Measurements from ENCODE around the gene S100Z. TPM values are rescaled to one million over a fixed set of nuclear protein-coding genes. Genes with fewer than 3 reads are reported as not detected.

S100Z gene
- total and polyA plus RNA-seq, 12 donors = 0.11 to 2.8 (median 0.44) TPM; not detected in 1

GRCh38 chr5:76863001-76863400 lies 13.2 kb downstream of the S100Z start:
- no peaks in the 10 kb centered on the region for H3K36me3 ChIP-seq (replicated peaks in 1 of 2)
- no peak overlapping the region for H3K4me3 ChIP-seq
- DNase-seq = no peak
- H3K9me3 ChIP-seq (replicated peaks in 1 of 3) = no peaks in the 10 kb centered on the region
- no peaks in the 10 kb centered on the region for H3K27me3 ChIP-seq
- no peak for TF ChIP-seq CTCF (IDR thresholded peaks at IDR 0.05)
- TF ChIP-seq POLR2A (IDR thresholded peaks at IDR 0.05) = no peak
- intact Hi-C loops (cut with DNase I) = no loop called here
- no peak overlapping the region for H3K27ac ChIP-seq
- WGBS, 4 donors = 29 to 54% (median 46%) methylated on average over 1 of the region's 1 CpG
- H3K4me1 ChIP-seq (replicated peaks in 1 of 2) = no peaks in the 10 kb centered on the region

GRCh38 chr5:76866503-76866902 lies 16.7 kb downstream of the S100Z start:
- Histone ChIP-seq H3K27ac (no peak overlapping the region), H3K9me3 (replicated peaks in 1 of 3) (no peaks in the 10 kb centered on the region), H3K4me1 (replicated peaks in 1 of 2) (no peaks in the 10 kb centered on the region), H3K36me3 (replicated peaks in 1 of 2) (no peaks in the 10 kb centered on the region), H3K27me3 (no peaks in the 10 kb centered on the region), H3K4me3 (no peak overlapping the region)
- 72 to 81% (median 79%) methylated on average over 2 of the region's 2 CpGs for WGBS, 4 donors
- TF ChIP-seq POLR2A (IDR thresholded peaks at IDR 0.05) (no peak), CTCF (IDR thresholded peaks at IDR 0.05) (no peak)
- no peak for DNase-seq
- intact Hi-C loops (cut with DNase I) = loop anchor here (2.0 to 5.0 kb wide), 2 partner anchors 150 to 151 kb away; no protein-coding TSS in a partner anchor

GRCh38 chr5:76867038-76867437 lies 17.2 kb downstream of the S100Z start:
- Histone ChIP-seq H3K4me1 (replicated peaks in 1 of 2) (no peaks in the 10 kb centered on the region), H3K4me3 (no peak overlapping the region), H3K9me3 (replicated peaks in 1 of 3) (no peaks in the 10 kb centered on the region), H3K27ac (no peak overlapping the region), H3K36me3 (replicated peaks in 1 of 2) (no peaks in the 10 kb centered on the region), H3K27me3 (no peaks in the 10 kb centered on the region)
- no peak for DNase-seq
- no peak for TF ChIP-seq POLR2A (IDR thresholded peaks at IDR 0.05)
- TF ChIP-seq CTCF (IDR thresholded peaks at IDR 0.05) = no peak
- intact Hi-C loops (cut with DNase I) = loop anchor here (2.0 to 5.0 kb wide), 2 partner anchors 150 kb away; no protein-coding TSS in a partner anchor
- WGBS, 4 donors = 70 to 82% (median 75%) methylated on average over 4 of the region's 4 CpGs

GRCh38 chr5:76867827-76868693 lies 18.2 kb downstream of the S100Z start:
- no peaks in the 10 kb centered on the region for H3K27me3 ChIP-seq
- H3K4me3 ChIP-seq = no peak overlapping the region
- TF ChIP-seq POLR2A (IDR thresholded peaks at IDR 0.05) (no peak), CTCF (IDR thresholded peaks at IDR 0.05) (peak; percentile 72 to 89 (median 84))
- no peaks in the 10 kb centered on the region for H3K4me1 ChIP-seq (replicated peaks in 1 of 2)
- no peaks in the 10 kb centered on the region for H3K9me3 ChIP-seq (replicated peaks in 1 of 3)
- WGBS, 4 donors = 63 to 67% (median 65%) methylated on average over 8 of the region's 8 CpGs
- DNase-seq = peak; percentile 51 to 88 (median 68)
- intact Hi-C loops (cut with DNase I) = loop anchor here (2.0 to 5.0 kb wide), 2 partner anchors 149 kb away; no protein-coding TSS in a partner anchor
- no peak overlapping the region for H3K27ac ChIP-seq
- no peaks in the 10 kb centered on the region for H3K36me3 ChIP-seq (replicated peaks in 1 of 2)
